ENCODE results near the gene CTNNBL1. TPM values are rescaled to one million over a fixed set of nuclear protein-coding genes. Genes with fewer than 3 reads are reported as not detected.

Gene CTNNBL1
- total RNA-seq, 1 experiment from 2014 or later: 203 TPM

DNA sequence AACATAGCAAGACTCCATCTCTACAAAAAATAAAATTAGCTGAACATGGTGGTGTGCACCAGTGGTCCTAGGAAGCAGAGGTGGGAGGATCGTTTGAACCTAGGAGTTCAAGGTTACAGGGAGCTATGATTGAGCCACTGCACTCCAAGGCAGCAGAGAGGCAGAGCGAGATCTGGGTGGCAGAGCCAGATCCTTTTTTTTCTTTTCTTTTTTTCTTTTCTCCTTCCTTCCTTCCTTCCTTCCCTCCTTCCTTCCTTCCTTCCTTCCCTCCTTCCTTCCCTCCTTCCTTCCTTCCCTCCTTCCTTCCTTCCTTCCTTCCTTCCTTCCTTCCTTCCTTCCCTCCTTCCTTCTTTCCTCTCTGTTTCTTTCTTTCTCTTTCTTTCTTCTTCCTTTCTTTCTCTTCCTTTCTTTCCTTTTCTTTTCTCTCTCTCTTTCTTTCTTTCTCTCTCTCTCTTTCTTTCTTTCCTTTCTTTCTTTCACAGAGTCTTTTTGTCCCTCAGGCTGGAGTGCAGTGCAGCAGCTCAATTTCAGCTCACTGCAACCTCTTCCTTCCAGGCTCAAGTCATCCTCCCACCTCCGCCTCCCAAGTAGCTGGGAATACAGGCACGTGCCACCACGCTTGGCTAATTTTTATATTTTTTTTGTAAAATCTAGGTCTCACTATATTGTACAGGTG, 199.9 kb downstream of the CTNNBL1 start:
- CTCF ChIA-PET: interaction anchor here (0.8 kb wide), 1 partner anchor 21 kb away, joined by 3 read pairs; no protein-coding TSS in a partner anchor

DNA sequence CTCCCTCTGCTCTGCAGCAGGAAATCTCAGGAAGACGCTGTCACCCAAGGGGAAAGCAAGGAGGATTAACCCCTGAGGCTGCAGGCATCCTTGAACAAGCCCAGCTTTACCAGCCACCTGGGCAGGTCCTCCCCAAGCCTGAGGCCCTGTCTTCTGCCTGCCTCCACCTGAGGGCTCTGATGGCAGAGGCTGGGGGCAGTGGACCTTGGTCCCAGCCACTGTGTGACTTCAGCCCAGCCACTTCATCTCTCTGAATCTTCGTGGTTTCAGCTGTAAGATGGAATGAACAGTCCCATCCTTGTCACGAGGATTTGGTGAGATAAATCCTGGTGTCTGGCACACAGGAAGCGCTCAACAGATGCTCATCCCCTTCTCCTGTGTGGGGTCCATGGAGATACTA, 200.6 kb downstream of the CTNNBL1 start:
- H3K36me3 Mint-ChIP-seq (ENCODE audit: insufficient read depth, unreplicated experiment): no peaks in the 10 kb centered on the region
- Histone ChIP-seq H3K27me3 (replicated peaks; ENCODE audit: control insufficient read depth, insufficient read depth, low read length) (no peaks in the 10 kb centered on the region), H3K4me3 (ENCODE audit: low read depth, low read length) (no peak overlapping the region), H3K9me3 (no peaks in the 10 kb centered on the region), H3K4me1 (no peaks in the 10 kb centered on the region), H3K36me3 (ENCODE audit: control insufficient read depth, insufficient read depth, low read length) (no peaks in the 10 kb centered on the region)
- peaks cover 5% of the 10 kb centered on the region for H3K27me3 Mint-ChIP-seq (ENCODE audit: insufficient read depth, unreplicated experiment)
- no TSS peak for BruUV-seq (replicated peaks)
- POLR2A ChIA-PET: no interaction called here
- intact Hi-C loops (cut with micrococcal nuclease; ENCODE audit: unreplicated experiment): no loop called here
- no peaks in the 10 kb centered on the region for H3K9me3 Mint-ChIP-seq (ENCODE audit: unreplicated experiment)
- H3K4me3 Mint-ChIP-seq (ENCODE audit: unreplicated experiment): no peak overlapping the region
- peak in 1 of 2 experiments; percentile 39 for DNase-seq
- no peaks in the 10 kb centered on the region for H3K4me1 Mint-ChIP-seq (ENCODE audit: low read depth, unreplicated experiment)
- TF ChIP-seq, protein P1, sequence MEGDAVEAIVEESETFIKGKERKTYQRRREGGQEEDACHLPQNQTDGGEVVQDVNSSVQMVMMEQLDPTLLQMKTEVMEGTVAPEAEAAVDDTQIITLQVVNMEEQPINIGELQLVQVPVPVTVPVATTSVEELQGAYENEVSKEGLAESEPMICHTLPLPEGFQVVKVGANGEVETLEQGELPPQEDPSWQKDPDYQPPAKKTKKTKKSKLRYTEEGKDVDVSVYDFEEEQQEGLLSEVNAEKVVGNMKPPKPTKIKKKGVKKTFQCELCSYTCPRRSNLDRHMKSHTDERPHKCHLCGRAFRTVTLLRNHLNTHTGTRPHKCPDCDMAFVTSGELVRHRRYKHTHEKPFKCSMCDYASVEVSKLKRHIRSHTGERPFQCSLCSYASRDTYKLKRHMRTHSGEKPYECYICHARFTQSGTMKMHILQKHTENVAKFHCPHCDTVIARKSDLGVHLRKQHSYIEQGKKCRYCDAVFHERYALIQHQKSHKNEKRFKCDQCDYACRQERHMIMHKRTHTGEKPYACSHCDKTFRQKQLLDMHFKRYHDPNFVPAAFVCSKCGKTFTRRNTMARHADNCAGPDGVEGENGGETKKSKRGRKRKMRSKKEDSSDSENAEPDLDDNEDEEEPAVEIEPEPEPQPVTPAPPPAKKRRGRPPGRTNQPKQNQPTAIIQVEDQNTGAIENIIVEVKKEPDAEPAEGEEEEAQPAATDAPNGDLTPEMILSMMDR (IDR thresholded peaks at IDR 0.05; ENCODE audit: insufficient read depth in 1 of 2, low read depth in 1 of 2, low read length in 1 of 2, severe bottlenecking in 1 of 2, unreplicated experiment in 1 of 2): no peak
- CTCF ChIA-PET: no interaction called here
- no peak overlapping the region for H3K27ac Mint-ChIP-seq (ENCODE audit: unreplicated experiment)

More for the DNA sequence above, 199.9 kb downstream of the CTNNBL1 start:
- no peak for DNase-seq
- H3K36me3 ChIP-seq (ENCODE audit: control insufficient read depth, insufficient read depth, low read length): no peaks in the 10 kb centered on the region
- H3K4me3 ChIP-seq (ENCODE audit: low read depth, low read length): no peak overlapping the region
- BruUV-seq (replicated peaks): no TSS peak
- H3K4me3 Mint-ChIP-seq (ENCODE audit: unreplicated experiment): no peak overlapping the region
- no peaks in the 10 kb centered on the region for H3K4me1 Mint-ChIP-seq (ENCODE audit: low read depth, unreplicated experiment)
- intact Hi-C loops (cut with micrococcal nuclease; ENCODE audit: unreplicated experiment): no loop called here
- TF ChIP-seq, protein P1 (IDR thresholded peaks at IDR 0.05; ENCODE audit: insufficient read depth in 1 of 2, low read depth in 1 of 2, low read length in 1 of 2, severe bottlenecking in 1 of 2, unreplicated experiment in 1 of 2): no peak
- no peaks in the 10 kb centered on the region for H3K9me3 Mint-ChIP-seq (ENCODE audit: unreplicated experiment)
- H3K36me3 Mint-ChIP-seq (ENCODE audit: insufficient read depth, unreplicated experiment): no peaks in the 10 kb centered on the region
- POLR2A ChIA-PET: no interaction called here
- H3K27me3 ChIP-seq (replicated peaks; ENCODE audit: control insufficient read depth, insufficient read depth, low read length): no peaks in the 10 kb centered on the region
- H3K27me3 Mint-ChIP-seq (ENCODE audit: insufficient read depth, unreplicated experiment): peaks cover 5% of the 10 kb centered on the region
- H3K27ac Mint-ChIP-seq (ENCODE audit: unreplicated experiment): no peak overlapping the region
- no peaks in the 10 kb centered on the region for H3K9me3 ChIP-seq
- H3K4me1 ChIP-seq: no peaks in the 10 kb centered on the region

DNA sequence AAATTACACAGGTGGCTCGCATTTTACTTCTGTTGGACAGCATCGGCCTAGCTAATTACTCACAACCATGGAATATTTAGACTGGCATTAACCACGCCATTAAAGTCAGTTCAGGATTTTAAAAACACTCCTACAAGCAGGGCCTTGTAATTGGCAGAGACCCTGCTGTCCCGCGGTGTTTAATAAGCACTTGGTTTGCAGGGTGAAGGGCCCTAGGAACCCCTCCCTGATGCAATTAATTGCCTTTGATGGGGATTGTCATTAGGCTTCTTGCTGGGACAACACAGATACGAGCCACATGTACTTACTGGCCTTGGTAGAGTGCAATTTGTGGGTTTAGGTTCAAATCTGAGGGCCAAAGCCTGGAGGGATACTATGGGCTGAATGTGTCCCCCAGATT, 201.3 kb downstream of the CTNNBL1 start:
- TF ChIP-seq, protein P1 (IDR thresholded peaks at IDR 0.05; ENCODE audit: insufficient read depth in 1 of 2, low read depth in 1 of 2, low read length in 1 of 2, severe bottlenecking in 1 of 2, unreplicated experiment in 1 of 2): no peak
- BruUV-seq (replicated peaks): no TSS peak
- DNase-seq: no peak
- Histone ChIP-seq H3K9me3 (no peaks in the 10 kb centered on the region), H3K36me3 (ENCODE audit: control insufficient read depth, insufficient read depth, low read length) (no peaks in the 10 kb centered on the region), H3K27me3 (replicated peaks; ENCODE audit: control insufficient read depth, insufficient read depth, low read length) (no peaks in the 10 kb centered on the region), H3K4me3 (ENCODE audit: low read depth, low read length) (no peak overlapping the region), H3K4me1 (no peaks in the 10 kb centered on the region)
- CTCF ChIA-PET: interaction anchor here (0.6 kb wide), 1 partner anchor 48 kb away, joined by 3 read pairs; no protein-coding TSS in a partner anchor
- no peak overlapping the region for H3K27ac Mint-ChIP-seq (ENCODE audit: unreplicated experiment)
- intact Hi-C loops (cut with micrococcal nuclease; ENCODE audit: unreplicated experiment): loop anchor here (5.0 kb wide), 1 partner anchor 328 kb away; no protein-coding TSS in a partner anchor
- H3K4me3 Mint-ChIP-seq (ENCODE audit: unreplicated experiment): no peak overlapping the region
- H3K9me3 Mint-ChIP-seq (ENCODE audit: unreplicated experiment): no peaks in the 10 kb centered on the region
- H3K36me3 Mint-ChIP-seq (ENCODE audit: insufficient read depth, unreplicated experiment): no peaks in the 10 kb centered on the region
- H3K27me3 Mint-ChIP-seq (ENCODE audit: insufficient read depth, unreplicated experiment): peaks cover 7% of the 10 kb centered on the region
- no peaks in the 10 kb centered on the region for H3K4me1 Mint-ChIP-seq (ENCODE audit: low read depth, unreplicated experiment)
- POLR2A ChIA-PET: no interaction called here
